ENCODE data around the gene WWOX. TPM values are rescaled to one million over a fixed set of nuclear protein-coding genes. Genes with fewer than 3 reads are reported as not detected.

WWOX gene
- total and polyA plus RNA-seq, 2 donors, result 15.3 to 28.4 TPM

DNA sequence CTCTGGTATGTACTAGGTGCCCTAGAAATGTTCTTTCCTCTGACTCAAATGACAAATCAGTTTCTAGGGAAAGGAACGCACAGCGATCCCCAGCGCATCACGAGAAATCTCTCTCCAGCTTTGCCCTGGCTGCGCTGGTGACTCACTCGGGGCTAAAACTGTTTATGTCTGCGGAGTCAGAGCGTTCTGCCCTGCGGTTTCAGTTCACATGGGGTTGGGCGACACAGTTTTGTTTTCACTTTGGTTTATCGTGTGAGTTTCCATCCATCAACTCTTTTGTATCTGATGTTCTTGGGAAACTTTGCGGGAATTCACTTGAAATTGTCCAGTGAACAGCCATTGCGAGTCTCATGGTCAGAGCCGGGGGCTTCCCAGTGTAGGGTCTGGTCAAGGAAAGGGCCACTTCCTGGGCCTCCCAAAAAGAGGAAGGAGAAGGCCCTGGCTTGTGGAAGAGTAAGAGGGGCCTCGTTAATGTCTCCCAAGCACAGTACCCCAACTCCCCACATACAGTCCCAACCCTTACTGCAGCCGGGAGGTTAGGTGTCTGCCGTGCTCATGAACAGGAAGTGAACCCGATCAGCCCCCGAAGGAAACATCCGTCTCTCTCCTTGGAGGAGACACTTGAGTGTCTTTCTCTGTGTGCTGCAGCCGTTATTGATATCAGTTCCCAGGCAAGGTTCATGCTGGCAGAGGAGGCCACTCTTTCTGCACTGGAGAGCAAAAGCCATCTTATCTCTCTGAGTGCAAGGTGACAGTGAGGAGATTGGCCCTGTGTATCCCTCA is 643.2 kb downstream of the WWOX start:
- Histone ChIP-seq H3K36me3 (ENCODE audit: insufficient read depth) (no peaks in the 10 kb centered on the region), H3K4me1 (ENCODE audit: insufficient read depth) (no peaks in the 10 kb centered on the region), H3K27ac (ENCODE audit: low read depth) (peak overlapping the region; percentile 40), H3K4me3 (ENCODE audit: low read depth, low read length) (no peak overlapping the region)
- no peak for DNase-seq (ENCODE audit: extremely low spot score)
- 71% methylated on average over 21 of the region's 21 CpGs for WGBS

DNA sequence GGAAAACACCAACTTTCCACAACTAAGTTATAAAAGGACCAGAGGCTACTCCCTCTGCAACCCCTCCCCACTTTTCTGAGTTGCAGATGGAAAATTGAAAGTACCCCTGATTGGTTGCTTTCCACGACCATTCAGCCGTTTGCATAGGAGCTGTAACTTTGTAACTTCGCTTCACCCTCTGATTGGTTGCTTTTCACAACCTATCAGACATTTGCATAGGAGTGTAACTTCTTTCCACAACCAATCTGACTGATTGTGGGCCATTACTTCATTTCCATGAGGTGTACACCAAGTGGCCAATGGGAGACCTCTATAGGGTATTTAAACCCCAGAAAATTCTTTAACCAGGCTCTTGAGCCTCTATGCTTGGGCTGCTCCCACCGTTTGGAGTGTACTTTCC is 644.1 kb downstream of the WWOX start:
- Histone ChIP-seq H3K4me3 (ENCODE audit: low read depth, low read length) (no peak overlapping the region), H3K27ac (ENCODE audit: low read depth) (no peak overlapping the region), H3K36me3 (ENCODE audit: insufficient read depth) (no peaks in the 10 kb centered on the region), H3K4me1 (ENCODE audit: insufficient read depth) (no peaks in the 10 kb centered on the region)
- DNase-seq (ENCODE audit: extremely low spot score), result no peak
- 81% methylated on average over 4 of the region's 4 CpGs for WGBS

DNA sequence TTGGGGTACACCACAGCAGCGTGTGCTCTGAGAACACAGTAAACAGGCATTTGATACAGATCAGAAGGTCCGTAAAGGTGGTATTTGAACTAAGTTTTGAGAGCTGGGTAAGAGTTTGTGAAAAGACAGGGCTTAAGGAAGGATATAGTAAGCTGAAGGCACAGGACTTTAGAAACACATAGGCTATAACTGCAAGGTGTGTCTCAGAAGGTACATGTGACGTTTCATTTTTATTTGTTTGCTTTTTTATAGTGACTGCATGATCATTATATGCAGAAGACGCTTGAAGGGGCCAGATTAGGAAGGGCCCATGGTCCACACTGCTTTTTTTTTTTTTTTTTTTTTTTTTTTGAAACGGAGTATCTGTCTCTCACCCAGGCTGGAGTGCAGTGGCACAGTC is 644.6 kb downstream of the WWOX start:
- WGBS, result 83% methylated on average over 5 of the region's 5 CpGs
- H3K4me3 ChIP-seq (ENCODE audit: low read depth, low read length), result no peak overlapping the region
- no peak overlapping the region for H3K27ac ChIP-seq (ENCODE audit: low read depth)
- no peaks in the 10 kb centered on the region for H3K36me3 ChIP-seq (ENCODE audit: insufficient read depth)
- no peaks in the 10 kb centered on the region for H3K4me1 ChIP-seq (ENCODE audit: insufficient read depth)
- DNase-seq (ENCODE audit: extremely low spot score), result no peak

DNA sequence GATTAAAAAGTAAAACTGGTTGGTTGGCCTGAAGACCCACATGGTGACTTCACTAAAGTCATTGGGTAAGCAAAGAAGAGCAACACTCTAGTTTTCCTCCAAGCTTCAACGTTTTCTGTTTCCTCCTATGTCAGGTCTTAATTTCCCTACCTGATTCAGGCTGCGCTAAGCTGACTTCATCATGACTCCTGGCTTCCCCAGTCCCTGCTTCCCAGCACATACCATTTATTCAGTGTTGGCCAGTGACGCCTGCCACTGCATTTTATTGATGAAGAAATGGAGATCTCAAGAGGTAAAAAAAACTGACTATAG is 645.3 kb downstream of the WWOX start:
- WGBS, result 48% methylated on average over 3 of the region's 3 CpGs
- Histone ChIP-seq H3K4me3 (ENCODE audit: low read depth, low read length) (no peak overlapping the region), H3K36me3 (ENCODE audit: insufficient read depth) (no peaks in the 10 kb centered on the region), H3K27ac (ENCODE audit: low read depth) (no peak overlapping the region), H3K4me1 (ENCODE audit: insufficient read depth) (no peaks in the 10 kb centered on the region)
- no peak for DNase-seq (ENCODE audit: extremely low spot score)

DNA sequence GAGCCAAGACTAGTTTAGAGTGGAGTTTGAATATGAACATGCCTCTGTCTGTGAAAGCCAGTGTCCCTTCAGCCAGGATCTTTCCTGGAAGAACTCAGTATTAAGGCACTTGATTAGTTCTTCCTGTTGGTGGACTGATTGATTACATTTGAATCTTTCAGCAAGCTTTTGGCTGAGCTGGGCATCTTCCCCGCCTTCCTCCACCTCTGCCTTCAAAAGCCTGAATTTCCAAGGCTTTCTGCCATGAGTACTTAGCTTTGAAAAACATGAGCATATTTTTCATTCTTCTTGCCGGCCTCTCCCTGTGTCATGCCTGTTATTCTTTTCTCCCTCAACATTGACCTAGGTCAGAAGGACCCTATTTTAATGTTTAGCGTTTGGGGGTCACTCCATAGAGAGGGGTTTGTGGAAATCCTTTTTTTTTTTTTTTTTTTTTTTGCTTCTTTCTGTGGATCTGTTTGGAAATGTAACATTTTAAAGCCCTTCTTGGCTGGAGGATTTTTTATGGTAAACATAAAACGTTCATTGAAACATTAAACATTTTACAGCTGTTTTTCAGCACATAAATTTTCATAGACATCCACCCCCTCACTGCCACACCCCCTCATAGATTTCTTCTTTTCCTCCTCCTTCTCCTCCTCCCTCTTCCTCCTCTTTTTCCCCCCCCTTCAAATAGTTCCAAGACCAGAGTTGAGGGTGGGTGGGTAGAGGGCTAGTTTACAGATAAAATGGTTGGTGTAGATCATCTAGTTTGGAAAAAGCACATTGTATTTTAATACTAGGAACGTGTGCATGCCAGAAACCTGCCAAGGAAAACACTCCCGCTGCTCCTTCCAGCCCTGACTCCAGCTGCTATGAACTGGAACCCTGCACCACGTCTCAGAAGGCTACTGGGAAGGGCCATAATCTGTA is 645.9 kb downstream of the WWOX start:
- no peak overlapping the region for H3K4me3 ChIP-seq (ENCODE audit: low read depth, low read length)
- no peak overlapping the region for H3K27ac ChIP-seq (ENCODE audit: low read depth)
- WGBS, result 19% methylated on average over 7 of the region's 7 CpGs
- no peaks in the 10 kb centered on the region for H3K36me3 ChIP-seq (ENCODE audit: insufficient read depth)
- peak; percentile 73 for DNase-seq (ENCODE audit: extremely low spot score)
- H3K4me1 ChIP-seq (ENCODE audit: insufficient read depth), result no peaks in the 10 kb centered on the region

DNA sequence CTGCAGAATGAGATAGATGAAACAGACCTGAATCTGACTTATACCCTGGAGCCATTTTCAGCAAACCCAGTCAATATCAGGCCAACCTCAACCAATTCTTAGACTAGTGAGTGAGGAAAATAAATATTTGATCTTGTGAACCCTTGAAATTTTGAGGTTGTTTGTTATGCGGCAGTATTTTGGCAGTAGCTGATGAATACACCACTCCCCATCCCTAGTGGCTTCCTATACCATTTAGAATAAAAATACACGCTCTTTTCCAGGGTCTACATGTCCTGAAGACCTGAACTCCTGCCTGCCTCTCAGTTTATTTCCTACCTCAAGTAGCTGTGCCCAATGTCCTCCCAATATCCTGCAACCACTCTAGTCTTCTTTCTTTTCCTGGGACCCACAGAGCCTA is 647.3 kb downstream of the WWOX start:
- WGBS, result 93% methylated on average over 2 of the region's 2 CpGs
- DNase-seq (ENCODE audit: extremely low spot score), result no peak
- Histone ChIP-seq H3K27ac (ENCODE audit: low read depth) (no peak overlapping the region), H3K4me1 (ENCODE audit: insufficient read depth) (no peaks in the 10 kb centered on the region), H3K36me3 (ENCODE audit: insufficient read depth) (no peaks in the 10 kb centered on the region), H3K4me3 (ENCODE audit: low read depth, low read length) (no peak overlapping the region)

DNA sequence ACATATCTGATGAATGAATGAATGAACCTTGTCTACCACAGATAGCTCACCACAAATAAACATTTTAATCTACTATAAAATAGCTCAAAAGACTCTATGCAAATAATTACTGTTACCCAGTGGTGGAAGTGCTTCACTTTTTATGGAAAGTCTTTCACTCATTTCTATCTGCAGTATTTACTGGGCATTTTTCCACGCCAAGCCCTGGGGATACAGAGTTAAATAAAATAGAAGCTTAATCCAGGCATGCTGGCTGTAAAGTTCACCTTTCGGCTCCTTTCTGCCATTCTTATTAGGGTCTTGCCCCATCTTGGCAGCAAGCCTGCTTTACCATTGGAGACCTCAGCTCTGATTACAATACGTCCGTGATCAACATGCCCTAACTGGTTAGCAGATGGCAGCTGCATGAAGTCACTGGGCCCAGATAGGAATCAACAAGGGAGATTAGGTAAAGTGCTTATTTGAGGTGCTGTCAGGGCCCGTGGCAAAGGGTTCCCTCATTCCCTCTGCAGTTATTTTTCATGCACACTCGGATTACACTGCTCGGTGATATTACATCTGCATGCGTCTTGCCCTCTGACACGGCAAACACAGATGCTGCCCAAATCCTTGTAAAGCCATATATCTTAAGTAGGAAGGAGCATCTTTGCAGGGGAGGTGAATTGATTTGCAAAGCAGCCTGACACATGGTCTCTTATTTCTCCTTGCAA is 648.9 kb downstream of the WWOX start:
- WGBS, result 56% methylated on average over 9 of the region's 9 CpGs
- peak; percentile 68 for DNase-seq (ENCODE audit: extremely low spot score)
- Histone ChIP-seq H3K36me3 (ENCODE audit: insufficient read depth) (no peaks in the 10 kb centered on the region), H3K4me1 (ENCODE audit: insufficient read depth) (no peaks in the 10 kb centered on the region), H3K4me3 (ENCODE audit: low read depth, low read length) (no peak overlapping the region), H3K27ac (ENCODE audit: low read depth) (no peak overlapping the region)

DNA sequence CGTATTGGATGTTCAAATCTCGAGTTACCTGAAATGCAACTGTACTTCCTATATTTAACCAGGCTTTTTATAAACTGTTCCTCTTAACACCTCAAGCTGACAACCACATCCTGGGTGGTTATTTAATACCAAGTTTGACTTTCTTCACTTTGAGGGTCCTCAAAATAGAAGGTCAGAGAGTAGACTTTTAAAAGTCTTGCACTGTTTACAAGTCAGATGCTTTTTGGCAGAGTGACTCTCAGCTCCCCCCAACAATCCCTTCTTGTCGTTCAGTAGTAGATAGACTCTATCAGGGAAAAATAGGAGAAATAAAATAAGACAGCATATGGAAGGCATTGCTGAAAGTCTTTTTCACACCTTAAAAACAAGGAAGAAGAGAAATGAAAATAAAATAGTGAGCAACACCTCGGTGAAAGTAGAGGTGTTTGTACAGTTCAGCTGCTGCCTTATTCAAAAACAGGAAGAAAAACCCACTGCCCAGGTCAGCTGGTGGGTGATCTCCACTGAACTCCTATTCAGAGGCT is 650.4 kb downstream of the WWOX start:
- DNase-seq (ENCODE audit: extremely low spot score), result no peak
- no peak overlapping the region for H3K27ac ChIP-seq (ENCODE audit: low read depth)
- no peaks in the 10 kb centered on the region for H3K36me3 ChIP-seq (ENCODE audit: insufficient read depth)
- WGBS, result 61% methylated on average over 4 of the region's 4 CpGs
- H3K4me3 ChIP-seq (ENCODE audit: low read depth, low read length), result no peak overlapping the region
- H3K4me1 ChIP-seq (ENCODE audit: insufficient read depth), result no peaks in the 10 kb centered on the region

DNA sequence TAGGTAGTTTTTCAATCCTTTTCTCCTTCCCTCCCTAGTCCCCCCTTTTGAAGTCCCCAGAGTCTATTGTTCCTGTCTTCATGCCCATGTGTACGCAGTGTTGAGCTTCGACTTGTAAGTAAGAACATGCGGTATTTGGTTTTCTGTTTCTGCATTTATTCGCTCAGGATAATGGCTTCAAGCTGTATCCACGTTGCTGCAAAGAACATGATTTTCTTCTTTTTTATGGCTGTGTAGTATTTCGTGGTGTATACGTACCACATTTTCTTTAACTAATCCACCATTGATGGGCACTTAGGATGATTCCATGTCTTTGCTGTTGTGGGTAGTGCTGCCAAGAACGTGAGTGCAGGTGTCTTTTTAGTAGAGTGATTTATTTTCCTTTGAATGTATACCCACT is 651.2 kb downstream of the WWOX start:
- DNase-seq (ENCODE audit: extremely low spot score), result no peak
- Histone ChIP-seq H3K36me3 (ENCODE audit: insufficient read depth) (no peaks in the 10 kb centered on the region), H3K27ac (ENCODE audit: low read depth) (no peak overlapping the region), H3K4me1 (ENCODE audit: insufficient read depth) (no peaks in the 10 kb centered on the region), H3K4me3 (ENCODE audit: low read depth, low read length) (no peak overlapping the region)
- WGBS, result 97% methylated on average over 8 of the region's 8 CpGs

DNA sequence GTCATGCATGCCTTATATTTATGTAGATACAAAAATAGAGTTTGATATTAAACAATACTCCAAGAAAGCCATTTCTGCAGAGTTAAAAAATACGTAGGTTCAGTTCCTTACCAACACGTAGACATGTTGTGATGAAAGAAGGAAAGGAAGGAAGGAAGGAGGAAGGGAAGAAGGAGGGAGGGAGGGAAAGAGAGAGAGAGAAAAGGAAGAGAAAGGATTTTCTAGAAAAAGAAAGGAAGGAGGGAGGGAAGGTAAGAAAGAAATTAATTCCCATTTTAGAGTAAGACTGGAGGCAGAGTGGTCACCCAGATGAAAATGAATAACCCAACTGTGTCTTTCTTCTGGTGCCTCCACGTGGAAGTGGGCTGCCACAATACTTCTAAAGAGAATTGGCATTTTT is 652.1 kb downstream of the WWOX start:
- no peak for DNase-seq (ENCODE audit: extremely low spot score)
- H3K4me3 ChIP-seq (ENCODE audit: low read depth, low read length), result no peak overlapping the region
- no peak overlapping the region for H3K27ac ChIP-seq (ENCODE audit: low read depth)
- no peaks in the 10 kb centered on the region for H3K36me3 ChIP-seq (ENCODE audit: insufficient read depth)
- 96% methylated on average over 3 of the region's 3 CpGs for WGBS
- H3K4me1 ChIP-seq (ENCODE audit: insufficient read depth), result peaks cover 2% of the 10 kb centered on the region

DNA sequence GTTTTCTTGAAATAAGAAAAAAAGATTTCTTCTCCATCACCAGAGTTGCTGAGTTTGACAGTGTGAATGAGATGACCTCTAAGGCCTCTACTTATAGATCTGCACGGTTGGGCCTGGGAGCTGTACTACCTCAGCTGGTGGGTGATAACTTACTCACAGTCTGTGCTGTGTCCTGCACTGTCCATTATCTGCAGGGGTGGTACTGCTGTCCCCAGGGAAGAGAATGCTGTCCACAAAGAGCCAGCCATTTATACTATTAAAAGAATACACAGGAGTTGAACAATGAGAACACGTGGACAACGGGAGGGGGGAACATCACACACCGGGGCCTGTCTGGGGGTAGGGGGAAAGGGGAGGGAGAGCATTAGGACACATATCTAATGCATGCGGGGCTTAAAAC is 655.3 kb downstream of the WWOX start:
- Histone ChIP-seq H3K27ac (ENCODE audit: low read depth) (no peak overlapping the region), H3K36me3 (ENCODE audit: insufficient read depth) (no peaks in the 10 kb centered on the region), H3K4me3 (ENCODE audit: low read depth, low read length) (no peak overlapping the region), H3K4me1 (ENCODE audit: insufficient read depth) (peaks cover 2% of the 10 kb centered on the region)
- WGBS, result 88% methylated on average over 5 of the region's 5 CpGs
- no peak for DNase-seq (ENCODE audit: extremely low spot score)

DNA sequence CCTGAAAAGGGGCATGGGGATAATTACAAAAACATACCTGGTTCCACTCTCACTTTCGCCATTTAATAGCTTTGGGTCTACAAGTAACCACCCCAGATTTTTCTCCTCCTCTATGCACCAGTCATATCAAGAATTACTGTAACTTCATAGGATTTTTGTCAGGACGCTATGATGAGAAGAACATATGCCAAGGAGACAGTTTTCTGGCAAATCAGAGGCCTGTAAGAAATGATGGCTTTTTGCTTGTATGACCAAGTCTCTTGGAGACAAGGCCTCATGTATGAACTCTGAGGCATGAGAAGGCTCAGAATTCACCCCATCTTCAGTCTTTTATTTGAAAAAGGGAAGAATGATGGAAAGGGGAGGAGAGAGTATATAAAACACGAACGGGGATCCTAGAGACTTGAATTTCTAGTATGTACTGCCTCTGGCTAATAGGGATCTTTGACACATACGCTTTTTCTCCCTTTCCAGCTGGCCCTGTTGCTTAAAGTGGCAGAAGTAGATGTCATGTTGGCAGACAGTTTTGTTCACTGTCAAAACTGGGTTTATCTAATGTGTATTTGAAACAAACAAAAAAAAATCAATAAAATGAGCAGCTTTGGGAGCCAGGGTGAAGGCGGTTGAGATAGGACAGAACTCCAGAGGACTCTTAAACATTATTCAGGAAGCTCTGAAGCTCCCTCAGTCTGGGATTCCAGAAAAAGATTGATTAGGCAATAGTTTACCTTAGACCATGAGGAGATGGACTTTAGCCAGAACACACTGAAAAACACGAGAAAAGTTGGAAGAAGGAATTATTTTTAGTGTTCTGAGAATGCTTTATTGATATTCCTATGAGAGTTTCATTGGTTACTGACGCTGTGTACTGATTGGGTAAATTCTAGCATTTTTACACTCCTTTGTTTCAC is 656.6 kb downstream of the WWOX start:
- H3K4me3 ChIP-seq (ENCODE audit: low read depth, low read length), result no peak overlapping the region
- 76% methylated on average over 8 of the region's 8 CpGs for WGBS
- no peak overlapping the region for H3K27ac ChIP-seq (ENCODE audit: low read depth)
- H3K4me1 ChIP-seq (ENCODE audit: insufficient read depth), result peaks cover 2% of the 10 kb centered on the region
- DNase-seq (ENCODE audit: extremely low spot score), result no peak
- no peaks in the 10 kb centered on the region for H3K36me3 ChIP-seq (ENCODE audit: insufficient read depth)

DNA sequence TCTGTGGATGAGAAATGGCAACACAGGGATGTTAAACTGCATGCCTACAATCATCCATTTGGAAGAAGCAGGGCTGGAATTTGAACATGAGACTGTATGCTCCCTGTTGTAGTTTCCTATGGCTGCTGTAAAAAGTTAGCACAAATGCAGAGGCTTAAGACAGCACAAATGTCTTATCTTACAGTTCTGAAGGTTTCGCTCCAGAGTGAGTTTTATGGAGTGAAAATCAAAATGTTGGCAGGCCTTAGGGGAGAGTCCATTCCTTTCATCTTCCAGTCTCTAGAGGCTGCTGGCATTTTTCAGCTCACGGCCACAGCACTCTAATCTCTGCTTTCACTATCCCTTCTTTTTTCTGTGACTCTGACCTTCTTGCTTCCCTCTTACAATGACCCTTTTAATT is 660.1 kb downstream of the WWOX start:
- DNase-seq (ENCODE audit: extremely low spot score), result no peak
- peaks cover 2% of the 10 kb centered on the region for H3K4me1 ChIP-seq (ENCODE audit: insufficient read depth)
- H3K36me3 ChIP-seq (ENCODE audit: insufficient read depth), result no peaks in the 10 kb centered on the region
- no peak overlapping the region for H3K4me3 ChIP-seq (ENCODE audit: low read depth, low read length)
- 33% methylated on average over 2 of the region's 2 CpGs for WGBS
- H3K27ac ChIP-seq (ENCODE audit: low read depth), result no peak overlapping the region

All from urinary bladder (tissue), 4 donors.